ENCODE measurements around the gene RCCD1.

GRCh38 chr15:90931575-90931827 lies 23.2 kb upstream of the RCCD1 start:
- TF ChIP-seq ZNF121 (CRISPR knock-in tag; conservative IDR thresholded peaks at IDR 0.05): no peak
- TF ChIP-seq ZNF24 (IDR thresholded peaks at IDR 0.05): no peak
- TF ChIP-seq BHLHE40 (IDR thresholded peaks at IDR 0.05; ENCODE audit: low read length): no peak
- no peak for TF ChIP-seq ZFP30 (CRISPR knock-in tag; IDR thresholded peaks at IDR 0.05; ENCODE audit: borderline replicate concordance)
- TF ChIP-seq RBM25 (IDR thresholded peaks at IDR 0.05; ENCODE audit: low read depth, low read length, severe bottlenecking): no peak
- TF ChIP-seq ZNF609 (CRISPR knock-in tag; IDR thresholded peaks at IDR 0.05; ENCODE audit: borderline replicate concordance): no peak
- no peak for TF ChIP-seq STAT5A (IDR thresholded peaks at IDR 0.05; ENCODE audit: borderline replicate concordance, low read length)
- no peak for TF ChIP-seq ZNF311 (CRISPR knock-in tag; IDR thresholded peaks at IDR 0.05)
- no peak for TF ChIP-seq ZNF217 (CRISPR knock-in tag; IDR thresholded peaks at IDR 0.05)

Measured in K562 (cell line).